A549 (cell line): Measurements from ENCODE around the gene RNF220. TPM values are rescaled to one million over a fixed set of nuclear protein-coding genes. Genes with fewer than 3 reads are reported as not detected.

Experiments used
- ATAC-seq, 2 experiments: fragments of 200-7000 bp in 1 of 2; fragments of >200 bp in 1 of 2; cut with Nextera tagmentation in 1 of 2; cut with Tn5 transposase in 1 of 2; 3 replicates each; pipeline versions ENCODE4 v1.8.0 to v1.9.1; 2018 to 2020; ENCODE audit warnings: mild to moderate bottlenecking in 1 of 2, moderate library complexity in 1 of 2
- CTCF ChIA-PET: fragments of 300-600 bp; sonication (Branson Sonifier 250); formaldehyde crosslinking; extraction: SDS; loops from one replicate; lab custom pipeline; 2021; ENCODE audit warnings: antibody characterized with exemption, inconsistent platforms; lab: Yijun Ruan, JAX
- POLR2A ChIA-PET: fragments of 350-600 bp; formaldehyde crosslinking; extraction: SDS; loops from one replicate; lab custom pipeline; 2021; ENCODE audit warnings: antibody characterized with exemption, inconsistent platforms; lab: Yijun Ruan, JAX
- DNase-seq, 2 experiments: peaks; one replicate each; pipeline versions ENCODE4 v3.0.0 to v3.0.0-alpha.2; 2011 to 2016; ENCODE audit warnings: low read depth in 1 of 2, low spot score in 1 of 2
- FAIRE-seq: peaks from 2 replicates; lab custom pipeline; 2011; peaks lifted over from hg19 to GRCh38; lab: Jason Lieb, UNC
- H3K27ac ChIP-seq, 2 experiments: fragments of >200 bp; sonication (Bioruptor Twin); formaldehyde crosslinking; 3 replicates each; pipeline ENCODE4 v1.5.1; 2016 to 2017
- H3K4me1 ChIP-seq: fragments of >200 bp; sonication (Bioruptor Twin); formaldehyde crosslinking; 3 replicates; pipeline ENCODE4 v1.6.1; 2016
- H3K4me2 ChIP-seq: fragments of >200 bp; sonication (Bioruptor Twin); formaldehyde crosslinking; 3 replicates; pipeline ENCODE4 v1.6.1; 2016
- H3K4me3 ChIP-seq: fragments of >200 bp; sonication (Bioruptor Twin); formaldehyde crosslinking; 3 replicates; pipeline ENCODE4 v1.5.1; 2016
- H3K9me3 ChIP-seq: fragments of >200 bp; sonication (Bioruptor Twin); formaldehyde crosslinking; 3 replicates; pipeline ENCODE4 v1.6.1; 2016
- CBX2 ChIP-seq: fragments of 200-600 bp; sonication (generic); IDR thresholded peaks from 2 replicates; pipeline ENCODE4 v1.6.1; 2016; ENCODE audit warnings: low read depth, mild to moderate bottlenecking, borderline replicate concordance
- FOSB ChIP-seq: fragments of 250-450 bp; sonication (Bioruptor Pico); IDR thresholded peaks from 2 replicates; pipeline ENCODE4 v1.5.0; 2020; ENCODE audit warnings: mild to moderate bottlenecking, moderate library complexity
- HOXA7 ChIP-seq: fragments of 250-450 bp; sonication (Bioruptor Pico); IDR thresholded peaks from 2 replicates; pipeline ENCODE4 v1.5.0; 2020; ENCODE audit warnings: mild to moderate bottlenecking, moderate library complexity
- JUN ChIP-seq, 2 experiments: fragments of >200 bp; sonication (Bioruptor Twin); formaldehyde crosslinking; IDR thresholded peaks; 2 replicates in 1 of 2; 3 replicates in 1 of 2; pipeline ENCODE4 v1.6.1; 2016 to 2017
- JUNB ChIP-seq: fragments of >200 bp; sonication (Bioruptor Twin); formaldehyde crosslinking; IDR thresholded peaks from 2 replicates; pipeline ENCODE4 v1.6.1; 2016
- MAFK ChIP-seq: fragments of 450-650 bp; IDR thresholded peaks from 2 replicates; pipeline ENCODE4 v1.6.1; 2014; ENCODE audit not compliant: partially characterized antibody
- MAZ ChIP-seq: fragments of 150-350 bp; IDR thresholded peaks from 2 replicates; pipeline ENCODE4 v1.6.1; 2014; ENCODE audit warnings: antibody characterized with exemption, low read depth, low read length, borderline replicate concordance
- PHF8 ChIP-seq: fragments of 200-600 bp; sonication (generic); IDR thresholded peaks from 2 replicates; pipeline ENCODE4 v1.6.1; 2016; ENCODE audit warnings: low read depth, mild to moderate bottlenecking, antibody characterized with exemption, moderate library complexity, borderline replicate concordance
- SREBF2 ChIP-seq: fragments of 450-650 bp; IDR thresholded peaks from 2 replicates; pipeline ENCODE4 v1.6.1; 2014; ENCODE audit warnings: mild to moderate bottlenecking, moderate library complexity
- WGBS: methylation state at CpG from one replicate; pipeline ENCODE4 v1.1.6; 2017; ENCODE audit errors: missing lambda C conversion rate; 5-methylcytosine and 5-hydroxymethylcytosine counted together
- polyA plus RNA-seq, 4 experiments: library from polyadenylated mRNA; depleted of rRNA in 3 of 4; stranded (reverse); fragments of >200 nt; fragmentation: RNase III in 1 of 4; extraction: RNeasy Plus Mini Kit Qiagen cat#74134 plus additional on column Dnase treatment in 1 of 4; gene quantifications; 2 replicates in 3 of 4; 3 replicates in 1 of 4; pipeline ENCODE4 v1.2.3, GENCODE V29; 2011 to 2017
- TF ChIP-seq, protein P1 (sequence below): fragments of >200 bp; sonication (Bioruptor Twin); formaldehyde crosslinking; IDR thresholded peaks from 2 replicates; pipeline ENCODE4 v1.6.1; 2016
- TF ChIP-seq, protein P2 (sequence below): fragments of 250-450 bp; sonication (Bioruptor Pico); IDR thresholded peaks from 2 replicates; pipeline ENCODE4 v1.5.0; 2021; ENCODE audit warnings: mild to moderate bottlenecking, moderate library complexity, borderline replicate concordance
- TF ChIP-seq, protein P3 (sequence below): fragments of >200 bp; sonication (Bioruptor Twin); formaldehyde crosslinking; IDR thresholded peaks from 3 replicates; pipeline ENCODE4 v1.5.1; 2016
- TF ChIP-seq, protein P4 (sequence below): fragments of 200-600 bp; sonication (generic); IDR thresholded peaks from 2 replicates; pipeline ENCODE4 v1.6.1; 2016; ENCODE audit warnings: antibody characterized with exemption, mild to moderate bottlenecking, moderate library complexity

RNF220 gene
- polyA plus RNA-seq, 2 of the 4 experiments (the other 2 are of a cell fraction), result 53.4 to 54.5 TPM

GRCh38 chr1:44553127-44553758 is 148.2 kb downstream of the RNF220 start:
- ATAC-seq (peak; percentile 62 to 63; a peak in 4 of 6 replicates), FAIRE-seq (no peak), DNase-seq (peak in 1 of 2 experiments; percentile 17)
- no peaks in the 10 kb centered on the region for H3K9me3 ChIP-seq
- POLR2A ChIA-PET, result no interaction called here
- WGBS, result 14% methylated on average over 2 of the region's 3 CpGs
- H3K4me3 ChIP-seq, result no peak overlapping the region
- CTCF ChIA-PET, result interaction anchor here (0.6 to 1.9 kb wide), 4 partner anchors 13 to 494 kb away, joined by 4 to 6 read pairs (median 4); no protein-coding TSS in a partner anchor
- TF ChIP-seq HOXA7 (CRISPR knock-in tag) (no peak), JUN (IDR thresholded peaks at IDR 0.05) (no peak), FOSB (CRISPR knock-in tag) (no peak)
- TF ChIP-seq, protein P1, sequence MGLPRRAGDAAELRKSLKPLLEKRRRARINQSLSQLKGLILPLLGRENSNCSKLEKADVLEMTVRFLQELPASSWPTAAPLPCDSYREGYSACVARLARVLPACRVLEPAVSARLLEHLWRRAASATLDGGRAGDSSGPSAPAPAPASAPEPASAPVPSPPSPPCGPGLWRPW, result no peak
- H3K4me2 ChIP-seq, result peak overlapping the region; percentile 58
- H3K27ac ChIP-seq, result peak overlapping the region; percentile 50 to 63; a peak in 4 of 6 replicates
- peaks cover 28% of the 10 kb centered on the region for H3K4me1 ChIP-seq

DNA sequence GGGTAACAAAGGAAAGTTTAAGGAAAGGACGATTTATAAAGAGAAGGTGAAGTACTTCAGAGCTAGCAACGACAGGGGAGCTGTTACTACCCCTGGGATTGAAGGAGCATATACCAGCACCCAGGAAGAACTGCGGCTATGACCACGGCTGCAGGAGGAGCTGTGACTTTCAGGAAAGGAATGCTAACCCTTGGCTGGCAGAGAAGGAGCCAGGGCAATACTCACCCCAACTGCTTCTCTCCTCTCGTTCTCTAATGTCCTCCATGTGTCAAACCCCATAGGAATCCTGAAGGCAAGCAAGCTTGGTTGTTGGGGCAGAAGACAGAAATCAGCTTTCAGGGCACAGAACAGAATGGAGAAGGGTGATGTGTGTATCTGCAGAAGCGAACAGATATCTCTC is 148.7 kb downstream of the RNF220 start:
- 24% methylated on average over 6 of the region's 6 CpGs for WGBS
- POLR2A ChIA-PET, result no interaction called here
- FAIRE-seq (no peak), ATAC-seq (peak; percentile 93 to 96), DNase-seq (peak; percentile 39 to 59)
- Histone ChIP-seq H3K4me2 (peak overlapping the region; percentile 58), H3K4me3 (no peak overlapping the region), H3K4me1 (peaks cover 28% of the 10 kb centered on the region), H3K27ac (peak overlapping the region; percentile 50 to 63; a peak in 4 of 6 replicates), H3K9me3 (no peaks in the 10 kb centered on the region)
- CTCF ChIA-PET, result interaction anchor here (1.0 to 1.9 kb wide), 5 partner anchors 13 to 176 kb away, joined by 3 to 10 read pairs (median 5); no protein-coding TSS in a partner anchor
- TF ChIP-seq, protein P2, sequence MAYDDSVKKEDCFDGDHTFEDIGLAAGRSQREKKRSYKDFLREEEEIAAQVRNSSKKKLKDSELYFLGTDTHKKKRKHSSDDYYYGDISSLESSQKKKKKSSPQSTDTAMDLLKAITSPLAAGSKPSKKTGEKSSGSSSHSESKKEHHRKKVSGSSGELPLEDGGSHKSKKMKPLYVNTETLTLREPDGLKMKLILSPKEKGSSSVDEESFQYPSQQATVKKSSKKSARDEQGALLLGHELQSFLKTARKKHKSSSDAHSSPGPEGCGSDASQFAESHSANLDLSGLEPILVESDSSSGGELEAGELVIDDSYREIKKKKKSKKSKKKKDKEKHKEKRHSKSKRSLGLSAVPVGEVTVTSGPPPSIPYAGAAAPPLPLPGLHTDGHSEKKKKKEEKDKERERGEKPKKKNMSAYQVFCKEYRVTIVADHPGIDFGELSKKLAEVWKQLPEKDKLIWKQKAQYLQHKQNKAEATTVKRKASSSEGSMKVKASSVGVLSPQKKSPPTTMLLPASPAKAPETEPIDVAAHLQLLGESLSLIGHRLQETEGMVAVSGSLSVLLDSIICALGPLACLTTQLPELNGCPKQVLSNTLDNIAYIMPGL (CRISPR knock-in tag), result no peak
- TF ChIP-seq, protein P3, sequence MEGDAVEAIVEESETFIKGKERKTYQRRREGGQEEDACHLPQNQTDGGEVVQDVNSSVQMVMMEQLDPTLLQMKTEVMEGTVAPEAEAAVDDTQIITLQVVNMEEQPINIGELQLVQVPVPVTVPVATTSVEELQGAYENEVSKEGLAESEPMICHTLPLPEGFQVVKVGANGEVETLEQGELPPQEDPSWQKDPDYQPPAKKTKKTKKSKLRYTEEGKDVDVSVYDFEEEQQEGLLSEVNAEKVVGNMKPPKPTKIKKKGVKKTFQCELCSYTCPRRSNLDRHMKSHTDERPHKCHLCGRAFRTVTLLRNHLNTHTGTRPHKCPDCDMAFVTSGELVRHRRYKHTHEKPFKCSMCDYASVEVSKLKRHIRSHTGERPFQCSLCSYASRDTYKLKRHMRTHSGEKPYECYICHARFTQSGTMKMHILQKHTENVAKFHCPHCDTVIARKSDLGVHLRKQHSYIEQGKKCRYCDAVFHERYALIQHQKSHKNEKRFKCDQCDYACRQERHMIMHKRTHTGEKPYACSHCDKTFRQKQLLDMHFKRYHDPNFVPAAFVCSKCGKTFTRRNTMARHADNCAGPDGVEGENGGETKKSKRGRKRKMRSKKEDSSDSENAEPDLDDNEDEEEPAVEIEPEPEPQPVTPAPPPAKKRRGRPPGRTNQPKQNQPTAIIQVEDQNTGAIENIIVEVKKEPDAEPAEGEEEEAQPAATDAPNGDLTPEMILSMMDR, result no peak
- TF ChIP-seq MAZ (no peak), CBX2 (no peak), PHF8 (no peak), SREBF2 (no peak), JUNB (no peak), MAFK (no peak)
- TF ChIP-seq, protein P4, sequence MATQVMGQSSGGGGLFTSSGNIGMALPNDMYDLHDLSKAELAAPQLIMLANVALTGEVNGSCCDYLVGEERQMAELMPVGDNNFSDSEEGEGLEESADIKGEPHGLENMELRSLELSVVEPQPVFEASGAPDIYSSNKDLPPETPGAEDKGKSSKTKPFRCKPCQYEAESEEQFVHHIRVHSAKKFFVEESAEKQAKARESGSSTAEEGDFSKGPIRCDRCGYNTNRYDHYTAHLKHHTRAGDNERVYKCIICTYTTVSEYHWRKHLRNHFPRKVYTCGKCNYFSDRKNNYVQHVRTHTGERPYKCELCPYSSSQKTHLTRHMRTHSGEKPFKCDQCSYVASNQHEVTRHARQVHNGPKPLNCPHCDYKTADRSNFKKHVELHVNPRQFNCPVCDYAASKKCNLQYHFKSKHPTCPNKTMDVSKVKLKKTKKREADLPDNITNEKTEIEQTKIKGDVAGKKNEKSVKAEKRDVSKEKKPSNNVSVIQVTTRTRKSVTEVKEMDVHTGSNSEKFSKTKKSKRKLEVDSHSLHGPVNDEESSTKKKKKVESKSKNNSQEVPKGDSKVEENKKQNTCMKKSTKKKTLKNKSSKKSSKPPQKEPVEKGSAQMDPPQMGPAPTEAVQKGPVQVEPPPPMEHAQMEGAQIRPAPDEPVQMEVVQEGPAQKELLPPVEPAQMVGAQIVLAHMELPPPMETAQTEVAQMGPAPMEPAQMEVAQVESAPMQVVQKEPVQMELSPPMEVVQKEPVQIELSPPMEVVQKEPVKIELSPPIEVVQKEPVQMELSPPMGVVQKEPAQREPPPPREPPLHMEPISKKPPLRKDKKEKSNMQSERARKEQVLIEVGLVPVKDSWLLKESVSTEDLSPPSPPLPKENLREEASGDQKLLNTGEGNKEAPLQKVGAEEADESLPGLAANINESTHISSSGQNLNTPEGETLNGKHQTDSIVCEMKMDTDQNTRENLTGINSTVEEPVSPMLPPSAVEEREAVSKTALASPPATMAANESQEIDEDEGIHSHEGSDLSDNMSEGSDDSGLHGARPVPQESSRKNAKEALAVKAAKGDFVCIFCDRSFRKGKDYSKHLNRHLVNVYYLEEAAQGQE, result no peak
